Caco-2 (cell line): ENCODE data around the gene EIF4E1B. TPM values are rescaled to one million over a fixed set of nuclear protein-coding genes. Genes with fewer than 3 reads are reported as not detected.
A peak's percentile ranks its signal among the peaks of the same experiment; 100 is the strongest.

Experiments
- BruUV-seq: library from RNA; stranded (reverse); fragments of 400-500 nt; replicated peaks from 2 replicates; lab custom pipeline; 2021; lab: Mats Ljungman, UMichigan
- CTCF ChIA-PET: fragments of 300-600 bp; sonication (Branson Sonifier 250); formaldehyde crosslinking; loops from one replicate; lab custom pipeline; 2022; ENCODE audit warnings: antibody characterized with exemption; lab: Charles Lee
- POLR2A ChIA-PET: fragments of 300-600 bp; sonication (Branson Sonifier 250); formaldehyde crosslinking; loops from one replicate; lab custom pipeline; 2022; ENCODE audit warnings: antibody characterized with exemption; lab: Charles Lee
- DNase-seq, 2 experiments: peaks; one replicate each; pipeline versions ENCODE4 v3.0.0 to v3.0.0-alpha.2; 2020 to 2022
- H3K27me3 ChIP-seq: replicated peaks from 2 replicates; pipeline ENCODE4 v1.6.0; 2011; ENCODE audit warnings: low read length; ENCODE audit not compliant: control insufficient read depth, insufficient read depth
- H3K36me3 ChIP-seq: 2 replicates; pipeline ENCODE4 v1.5.1; 2011; ENCODE audit warnings: low read length; ENCODE audit not compliant: control insufficient read depth, insufficient read depth
- H3K4me1 ChIP-seq: fragments of 250-450 bp; sonication (Bioruptor Pico); 2 replicates; pipeline ENCODE4 v1.5.1; 2020; ENCODE audit warnings: mild to moderate bottlenecking
- H3K4me3 ChIP-seq: 2 replicates; pipeline ENCODE4 v1.5.1; 2011; ENCODE audit warnings: low read depth, mild to moderate bottlenecking, control low read depth, low read length
- H3K9me3 ChIP-seq: fragments of 250-450 bp; sonication (Bioruptor Pico); 2 replicates; pipeline ENCODE4 v1.5.1; 2020; ENCODE audit warnings: mild to moderate bottlenecking, moderate library complexity
- H3K27ac Mint-ChIP-seq: one replicate; pipeline ENCODE4 v1.8.0; 2022; ENCODE audit warnings: mixed read lengths; ENCODE audit not compliant: unreplicated experiment
- H3K27me3 Mint-ChIP-seq: one replicate; pipeline ENCODE4 v1.8.0; 2022; ENCODE audit warnings: mixed read lengths; ENCODE audit not compliant: insufficient read depth, unreplicated experiment
- H3K36me3 Mint-ChIP-seq: one replicate; pipeline ENCODE4 v1.8.0; 2022; ENCODE audit warnings: mild to moderate bottlenecking, mixed read lengths; ENCODE audit not compliant: insufficient read depth, unreplicated experiment
- H3K4me1 Mint-ChIP-seq: one replicate; pipeline ENCODE4 v1.8.0; 2022; ENCODE audit warnings: low read depth, mixed read lengths; ENCODE audit not compliant: unreplicated experiment
- H3K4me3 Mint-ChIP-seq: one replicate; pipeline ENCODE4 v1.8.0; 2022; ENCODE audit warnings: mild to moderate bottlenecking, moderate library complexity, mixed read lengths; ENCODE audit not compliant: unreplicated experiment
- H3K9me3 Mint-ChIP-seq: one replicate; pipeline ENCODE4 v1.8.0; 2022; ENCODE audit warnings: mixed read lengths; ENCODE audit not compliant: unreplicated experiment
- CTCF ChIP-seq, 2 experiments: fragments of 200-600 bp in 1 of 2; IDR thresholded peaks; 1 replicate in 1 of 2; 2 replicates in 1 of 2; pipeline versions ENCODE4 v1.5.1 to v1.8.0; 2011 to 2022; ENCODE audit warnings: antibody characterized with exemption in 1 of 2, control low read depth in 1 of 2, inconsistent platforms in 1 of 2, low read depth in 1 of 2, low read length in 1 of 2, mild to moderate bottlenecking in 1 of 2, moderate library complexity in 1 of 2; ENCODE audit not compliant: insufficient read depth in 1 of 2, severe bottlenecking in 1 of 2, unreplicated experiment in 1 of 2
- intact Hi-C: fragments of 100-400 bp; cut with micrococcal nuclease; formaldehyde crosslinking; loops from one replicate; pipeline ENCODE4 v1.10.0; 2022; ENCODE audit not compliant: unreplicated experiment
- total RNA-seq: library from RNA; stranded (reverse); gene quantifications from 2 replicates; pipeline ENCODE4 v1.2.3, GENCODE V29; 2022

EIF4E1B gene
- total RNA-seq, 1 experiment from 2014 or later = not detected

- Mint-ChIP-seq H3K9me3 (no peaks in the 10 kb centered on the region), H3K27ac (no peak overlapping the region), H3K4me1 (no peaks in the 10 kb centered on the region), H3K4me3 (no peak overlapping the region), H3K27me3 (peaks cover 28% of the 10 kb centered on the region), H3K36me3 (no peaks in the 10 kb centered on the region)
- no peak for DNase-seq
- TF ChIP-seq CTCF (IDR thresholded peaks at IDR 0.05; ENCODE audit: insufficient read depth in 1 of 2, low read depth in 1 of 2, low read length in 1 of 2, severe bottlenecking in 1 of 2, unreplicated experiment in 1 of 2) = no peak
- ChIA-PET CTCF (no interaction called here), POLR2A (no interaction called here)
- no peaks in the 10 kb centered on the region for H3K36me3 ChIP-seq
- no peaks in the 10 kb centered on the region for H3K4me1 ChIP-seq
- intact Hi-C loops = no loop called here
- no peaks in the 10 kb centered on the region for H3K9me3 ChIP-seq
- peaks cover 2% of the 10 kb centered on the region for H3K27me3 ChIP-seq
- no TSS peak for BruUV-seq
- H3K4me3 ChIP-seq = no peak overlapping the region
Observed at GRCh38 chr5:176636426-176636825, 6.0 kb downstream of the EIF4E1B start.

GRCh38 chr5:176637556-176637955 is 7.1 kb downstream of the EIF4E1B start:
- H3K4me3 Mint-ChIP-seq = no peak overlapping the region
- H3K27ac Mint-ChIP-seq = no peak overlapping the region
- peaks cover 27% of the 10 kb centered on the region for H3K27me3 Mint-ChIP-seq
- ChIA-PET POLR2A (no interaction called here), CTCF (no interaction called here)
- no TSS peak for BruUV-seq
- H3K4me1 Mint-ChIP-seq = no peaks in the 10 kb centered on the region
- H3K4me1 ChIP-seq = no peaks in the 10 kb centered on the region
- H3K9me3 Mint-ChIP-seq = no peaks in the 10 kb centered on the region
- no peaks in the 10 kb centered on the region for H3K36me3 ChIP-seq
- no peaks in the 10 kb centered on the region for H3K36me3 Mint-ChIP-seq
- no peak for TF ChIP-seq CTCF (IDR thresholded peaks at IDR 0.05; ENCODE audit: insufficient read depth in 1 of 2, low read depth in 1 of 2, low read length in 1 of 2, severe bottlenecking in 1 of 2, unreplicated experiment in 1 of 2)
- DNase-seq = no peak
- intact Hi-C loops = no loop called here
- no peaks in the 10 kb centered on the region; the same call in none of the 2 replicates for H3K27me3 ChIP-seq
- no peaks in the 10 kb centered on the region for H3K9me3 ChIP-seq
- H3K4me3 ChIP-seq = no peak overlapping the region

- no peaks in the 10 kb centered on the region for H3K9me3 ChIP-seq
- H3K4me3 ChIP-seq = no peak overlapping the region
- Mint-ChIP-seq H3K27ac (peak overlapping the region; percentile 47), H3K4me3 (no peak overlapping the region), H3K4me1 (no peaks in the 10 kb centered on the region), H3K9me3 (no peaks in the 10 kb centered on the region), H3K36me3 (no peaks in the 10 kb centered on the region), H3K27me3 (peaks cover 27% of the 10 kb centered on the region)
- CTCF ChIA-PET = no interaction called here
- no peaks in the 10 kb centered on the region for H3K4me1 ChIP-seq
- BruUV-seq = no TSS peak
- no peaks in the 10 kb centered on the region for H3K36me3 ChIP-seq
- POLR2A ChIA-PET = no interaction called here
- intact Hi-C loops = no loop called here
- DNase-seq = no peak
- no peaks in the 10 kb centered on the region; the same call in none of the 2 replicates for H3K27me3 ChIP-seq
- no peak for TF ChIP-seq CTCF (IDR thresholded peaks at IDR 0.05; ENCODE audit: insufficient read depth in 1 of 2, low read depth in 1 of 2, low read length in 1 of 2, severe bottlenecking in 1 of 2, unreplicated experiment in 1 of 2)
Observed at GRCh38 chr5:176638437-176638836, 8.0 kb downstream of the EIF4E1B start.
